Panc1 (cell line): ENCODE results near the gene ADGRD1.
"Not testable (repeated sequence)": the region's sequence is repeated elsewhere in the genome, so short reads cannot be mapped to it uniquely, and the experiment has no call there.

Experiments
- POLR2AphosphoS5 ChIP-seq: IDR thresholded peaks from 2 replicates; pipeline ENCODE4 v1.6.1; 2012; ENCODE audit warnings: mild to moderate bottlenecking, low read depth, low read length, moderate library complexity
- SIN3A ChIP-seq: IDR thresholded peaks from 2 replicates; pipeline ENCODE4 v1.6.1; 2012; ENCODE audit warnings: low read depth, mild to moderate bottlenecking, low read length, moderate library complexity, borderline replicate concordance; ENCODE audit not compliant: insufficient read depth
- TCF7L2 ChIP-seq: IDR thresholded peaks from 2 replicates; pipeline ENCODE4 v1.6.1; 2011; ENCODE audit warnings: mild to moderate bottlenecking, low read depth, low read length, inconsistent platforms
- TF ChIP-seq, protein P1 (sequence below): fragments of 450-650 bp; IDR thresholded peaks from 2 replicates; pipeline ENCODE4 v1.5.1; 2017; ENCODE audit warnings: mild to moderate bottlenecking

DNA sequence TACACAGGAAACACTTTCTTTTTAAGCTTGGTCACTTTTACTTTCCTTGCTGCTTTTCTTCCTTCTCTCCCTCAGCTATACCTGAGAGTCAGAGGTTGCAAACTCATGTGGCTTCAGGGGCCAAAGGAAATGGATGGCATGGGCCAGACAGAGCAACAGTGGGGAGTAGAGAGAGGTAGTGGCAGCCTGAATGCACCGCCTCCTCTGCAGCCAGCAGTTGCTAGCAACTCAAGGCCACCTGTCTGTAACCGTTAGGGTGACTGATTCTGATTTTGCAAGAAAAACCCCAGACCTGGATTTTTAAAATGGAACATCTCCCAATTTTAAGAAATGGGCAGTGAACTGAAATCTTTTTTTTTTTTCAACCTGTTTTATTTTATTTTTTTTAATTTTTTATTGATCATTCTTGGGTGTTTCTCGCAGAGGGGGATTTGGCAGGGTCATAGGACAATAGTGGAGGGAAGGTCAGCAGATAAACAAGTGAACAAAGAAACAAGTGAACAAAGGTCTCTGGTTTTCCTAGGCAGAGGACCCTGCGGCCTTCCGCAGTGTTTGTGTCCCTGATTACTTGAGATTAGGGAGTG is 41.8 kb downstream of the ADGRD1 start:
- TF ChIP-seq, protein P1, sequence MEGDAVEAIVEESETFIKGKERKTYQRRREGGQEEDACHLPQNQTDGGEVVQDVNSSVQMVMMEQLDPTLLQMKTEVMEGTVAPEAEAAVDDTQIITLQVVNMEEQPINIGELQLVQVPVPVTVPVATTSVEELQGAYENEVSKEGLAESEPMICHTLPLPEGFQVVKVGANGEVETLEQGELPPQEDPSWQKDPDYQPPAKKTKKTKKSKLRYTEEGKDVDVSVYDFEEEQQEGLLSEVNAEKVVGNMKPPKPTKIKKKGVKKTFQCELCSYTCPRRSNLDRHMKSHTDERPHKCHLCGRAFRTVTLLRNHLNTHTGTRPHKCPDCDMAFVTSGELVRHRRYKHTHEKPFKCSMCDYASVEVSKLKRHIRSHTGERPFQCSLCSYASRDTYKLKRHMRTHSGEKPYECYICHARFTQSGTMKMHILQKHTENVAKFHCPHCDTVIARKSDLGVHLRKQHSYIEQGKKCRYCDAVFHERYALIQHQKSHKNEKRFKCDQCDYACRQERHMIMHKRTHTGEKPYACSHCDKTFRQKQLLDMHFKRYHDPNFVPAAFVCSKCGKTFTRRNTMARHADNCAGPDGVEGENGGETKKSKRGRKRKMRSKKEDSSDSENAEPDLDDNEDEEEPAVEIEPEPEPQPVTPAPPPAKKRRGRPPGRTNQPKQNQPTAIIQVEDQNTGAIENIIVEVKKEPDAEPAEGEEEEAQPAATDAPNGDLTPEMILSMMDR, result not testable (repeated sequence)
- not testable (repeated sequence) for TF ChIP-seq POLR2AphosphoS5, TCF7L2, SIN3A
